OCI-LY3 (cell line): ENCODE measurements around the gene PHC2.

Source experiments
- CTCF ChIP-seq: fragments of 200-600, 300-600 bp; sonication (generic); IDR thresholded peaks from 2 replicates; pipeline ENCODE4 v1.5.1; 2014; ENCODE audit warnings: antibody characterized with exemption, low read length, low read depth
- EZH2phosphoT487 ChIP-seq: fragments of 200-600 bp; shearing (Covaris generic); IDR thresholded peaks from 2 replicates; pipeline ENCODE4 v1.6.1; 2018; ENCODE audit warnings: antibody characterized with exemption, mixed run types, low read depth

- no peak for TF ChIP-seq CTCF
- no peak for TF ChIP-seq EZH2phosphoT487
These were observed 31.7 kb upstream of the PHC2 start for GRCh38 chr1:33462405-33463164.
